Ascending aorta (tissue), 2 donors: ENCODE data around the gene PGBD5. TPM values are rescaled to one million over a fixed set of nuclear protein-coding genes. Genes with fewer than 3 reads are reported as not detected.

Experiments
- DNase-seq, 2 donors: peaks; one replicate each; pipeline ENCODE4 v3.0.0-alpha.2; 2019; ENCODE audit warnings: low spot score in 2 of 2
- H3K27ac ChIP-seq, 2 donors: fragments of 200-600 bp; sonication (generic); one replicate each; pipeline ENCODE4 v1.5.1; 2016 to 2017; ENCODE audit warnings: mild to moderate bottlenecking in 1 of 2
- H3K27me3 ChIP-seq: fragments of 200-600 bp; sonication (generic); one replicate; pipeline ENCODE4 v1.5.1; 2017
- H3K36me3 ChIP-seq, 2 donors: fragments of 200-600 bp; sonication (generic); one replicate each; pipeline ENCODE4 v1.5.1; 2016
- H3K4me1 ChIP-seq, 2 donors: fragments of 200-600 bp; sonication (generic); one replicate each; pipeline ENCODE4 v1.5.1; 2016 to 2017; ENCODE audit warnings: mild to moderate bottlenecking in 1 of 2
- H3K4me3 ChIP-seq, 2 donors: fragments of 200-600 bp; sonication (generic); one replicate each; pipeline ENCODE4 v1.5.1; 2016 to 2017; ENCODE audit warnings: mild to moderate bottlenecking in 1 of 2
- H3K9me3 ChIP-seq, 2 donors: fragments of 200-600 bp; sonication (generic); one replicate each; pipeline ENCODE4 v1.5.1; 2016
- CTCF ChIP-seq, 3 experiments: fragments of 200-600 bp in 2 of 3; fragments of 450-650 bp in 1 of 3; sonication (generic) in 2 of 3; IDR thresholded peaks; one replicate each; pipeline ENCODE4 v1.5.1; 2016 to 2019; ENCODE audit warnings: antibody characterized with exemption in 3 of 3, mild to moderate bottlenecking in 1 of 3, moderate library complexity in 1 of 3
- intact Hi-C: fragments of 100-400 bp; cut with DNase I; formaldehyde crosslinking; loops from one replicate; pipeline ENCODE4 v1.15.1; 2023
- total RNA-seq: library from RNA; depleted of rRNA; stranded (reverse); fragments of >200 nt; gene quantifications from one replicate; pipeline ENCODE4 v1.1.0, GENCODE V29; 2016

The PGBD5 gene
- total RNA-seq, 1 donor from 2014 or later, result not detected

DNA sequence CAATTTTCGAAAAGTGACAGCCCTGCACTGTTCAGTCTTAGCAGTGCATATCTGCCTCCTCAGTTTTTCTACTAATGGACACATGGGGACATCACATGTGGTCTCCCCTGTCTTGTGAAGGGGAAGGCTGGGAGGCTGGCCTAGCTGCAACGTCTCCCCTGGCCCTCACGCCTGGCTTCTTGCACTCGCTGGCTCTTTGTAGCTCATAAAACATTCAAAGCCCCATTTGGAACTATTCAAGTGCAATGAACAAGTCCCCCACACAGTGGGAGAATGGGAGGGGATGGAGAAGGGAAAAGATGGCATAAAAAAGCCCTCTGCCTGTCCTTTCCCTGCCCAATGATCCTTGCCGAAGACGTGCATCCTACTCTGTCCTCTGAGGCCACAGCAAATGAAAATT is 73.6 kb downstream of the PGBD5 start:
- no peak overlapping the region for H3K27ac ChIP-seq
- TF ChIP-seq CTCF (IDR thresholded peaks at IDR 0.05), result no peak
- intact Hi-C loops, result no loop called here
- H3K27me3 ChIP-seq, result no peaks in the 10 kb centered on the region
- H3K4me1 ChIP-seq, result peaks cover 0 to 9% of the 10 kb centered on the region in 2 donors
- no peaks in the 10 kb centered on the region for H3K9me3 ChIP-seq
- no peaks in the 10 kb centered on the region for H3K36me3 ChIP-seq
- DNase-seq, result no peak
- no peak overlapping the region for H3K4me3 ChIP-seq

DNA sequence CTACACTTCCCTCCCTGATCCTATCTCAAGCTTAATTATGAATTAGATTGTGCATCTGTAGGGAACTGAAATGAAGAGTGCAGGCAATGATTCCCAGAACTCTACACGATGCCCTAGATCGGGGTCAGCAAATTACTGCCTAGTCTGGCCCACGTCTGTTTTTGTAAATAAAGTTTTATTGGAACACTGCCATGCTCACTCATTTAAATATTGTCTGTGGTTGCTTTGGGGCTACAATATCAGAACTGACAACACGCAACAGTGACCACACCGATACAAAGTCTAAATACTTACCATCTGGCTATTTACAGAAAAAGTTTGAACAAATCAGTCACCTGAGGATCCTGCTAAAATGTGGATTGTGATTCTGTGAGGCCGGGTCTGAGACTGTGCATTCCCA is 74.1 kb downstream of the PGBD5 start:
- H3K27ac ChIP-seq, result no peak overlapping the region

GRCh38 chr1:230351514-230351913 is 74.6 kb downstream of the PGBD5 start:
- Histone ChIP-seq H3K4me1 (peaks cover 0 to 9% of the 10 kb centered on the region in 2 donors), H3K27ac (no peak overlapping the region), H3K27me3 (no peaks in the 10 kb centered on the region), H3K4me3 (no peak overlapping the region), H3K9me3 (no peaks in the 10 kb centered on the region), H3K36me3 (no peaks in the 10 kb centered on the region)
- no peak for DNase-seq
- intact Hi-C loops, result no loop called here
- no peak for TF ChIP-seq CTCF (IDR thresholded peaks at IDR 0.05)

More for the DNA sequence above, 74.1 kb downstream of the PGBD5 start:
- no peaks in the 10 kb centered on the region for H3K9me3 ChIP-seq
- no peak for DNase-seq
- peaks cover 0 to 9% of the 10 kb centered on the region in 2 donors for H3K4me1 ChIP-seq
- no peaks in the 10 kb centered on the region for H3K27me3 ChIP-seq
- no peak for TF ChIP-seq CTCF (IDR thresholded peaks at IDR 0.05)
- H3K36me3 ChIP-seq, result no peaks in the 10 kb centered on the region
- H3K4me3 ChIP-seq, result no peak overlapping the region
- intact Hi-C loops, result no loop called here

DNA sequence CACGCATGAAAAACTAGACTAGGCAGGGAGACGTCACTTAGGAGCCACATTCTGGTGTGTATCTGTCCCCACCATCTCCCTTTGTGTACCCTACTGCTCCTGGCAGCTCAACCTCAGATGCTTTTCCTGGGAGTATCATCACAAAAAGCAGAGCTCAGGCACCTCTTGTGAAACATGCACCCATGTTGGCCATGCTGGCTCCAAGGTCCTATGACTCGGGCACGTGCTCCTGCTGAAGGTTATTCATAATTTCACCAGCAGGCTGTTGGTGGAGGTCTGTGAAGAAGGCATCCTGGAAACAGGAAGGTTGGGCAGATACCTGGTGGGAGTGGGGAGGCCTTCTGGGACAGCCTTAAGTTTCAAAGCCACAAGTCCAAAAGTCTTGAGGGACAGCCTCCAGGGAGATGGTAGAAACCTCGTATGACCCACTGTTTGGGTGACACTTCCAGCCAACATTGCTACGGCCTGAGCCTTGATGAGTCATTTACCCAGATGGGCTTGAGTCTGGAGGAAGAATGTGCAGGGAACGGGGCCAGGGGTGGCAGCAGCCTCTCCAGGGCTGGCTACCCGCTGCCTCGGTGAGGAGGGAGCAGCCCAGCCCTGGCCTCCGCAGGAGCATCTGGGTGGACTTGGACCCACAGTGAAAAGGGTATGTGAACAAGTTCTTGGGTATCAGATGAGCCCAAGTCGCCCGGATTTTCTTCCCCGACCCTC is 75.8 kb downstream of the PGBD5 start:
- TF ChIP-seq CTCF (IDR thresholded peaks at IDR 0.05), result no peak
- Histone ChIP-seq H3K4me1 (peaks cover 0 to 9% of the 10 kb centered on the region in 2 donors), H3K4me3 (no peak overlapping the region), H3K27me3 (no peaks in the 10 kb centered on the region), H3K36me3 (no peaks in the 10 kb centered on the region), H3K9me3 (no peaks in the 10 kb centered on the region), H3K27ac (no peak overlapping the region)
- intact Hi-C loops, result no loop called here
- peak in 1 of 2 donors; percentile 68 for DNase-seq

- Histone ChIP-seq H3K27ac (no peak overlapping the region), H3K36me3 (no peaks in the 10 kb centered on the region), H3K4me3 (no peak overlapping the region), H3K27me3 (no peaks in the 10 kb centered on the region), H3K9me3 (no peaks in the 10 kb centered on the region), H3K4me1 (peaks cover 0 to 9% of the 10 kb centered on the region in 2 donors)
- intact Hi-C loops, result no loop called here
- TF ChIP-seq CTCF (IDR thresholded peaks at IDR 0.05), result no peak
- DNase-seq, result no peak
These were observed 77.1 kb downstream of the PGBD5 start for GRCh38 chr1:230349020-230349393.
